HepG2 (cell line): ENCODE measurements around the gene VAMP2. TPM values are rescaled to one million over a fixed set of nuclear protein-coding genes. Genes with fewer than 3 reads are reported as not detected.

Experiments used
- HNF1A ChIP-seq, 2 experiments: sonication (generic) in 1 of 2; formaldehyde crosslinking in 1 of 2; IDR thresholded peaks; 2 replicates each; pipeline versions ENCODE4 v1.4.0 to v1.6.1; 2016 to 2020; ENCODE audit warnings: borderline replicate concordance in 1 of 2, low read depth in 1 of 2, mild to moderate bottlenecking in 1 of 2, missing genetic modification reagents in 1 of 2
- KDM3A ChIP-seq: IDR thresholded peaks from 2 replicates; pipeline ENCODE4 v1.6.1; 2018; ENCODE audit warnings: low read depth, missing compliant biosample characterization
- NR2F6 ChIP-seq, 2 experiments: IDR thresholded peaks; 2 replicates each; pipeline ENCODE4 v1.6.1; 2016; ENCODE audit warnings: antibody characterized with exemption in 1 of 2, mild to moderate bottlenecking in 1 of 2
- ONECUT2 ChIP-seq: sonication (generic); formaldehyde crosslinking; IDR thresholded peaks from 2 replicates; pipeline ENCODE4 v1.4.0; 2020; ENCODE audit warnings: missing genetic modification reagents
- PHF21A ChIP-seq: sonication (generic); formaldehyde crosslinking; IDR thresholded peaks from 2 replicates; pipeline ENCODE4 v1.5.0; 2020; ENCODE audit warnings: mild to moderate bottlenecking, missing genetic modification reagents
- RORA ChIP-seq: sonication (generic); formaldehyde crosslinking; IDR thresholded peaks from 2 replicates; pipeline ENCODE4 v1.5.0; 2020; ENCODE audit warnings: mild to moderate bottlenecking, missing genetic modification reagents, moderate library complexity
- TRAFD1 ChIP-seq: sonication (generic); formaldehyde crosslinking; IDR thresholded peaks from 2 replicates; pipeline ENCODE4 v1.5.1; 2020; ENCODE audit warnings: missing genetic modification reagents, mild to moderate bottlenecking, borderline replicate concordance
- ZNF530 ChIP-seq: sonication (generic); formaldehyde crosslinking; IDR thresholded peaks from 2 replicates; pipeline ENCODE4 v1.5.0; 2020; ENCODE audit warnings: low read depth, mild to moderate bottlenecking, missing genetic modification reagents
- ZNF572 ChIP-seq: sonication (generic); formaldehyde crosslinking; IDR thresholded peaks from 2 replicates; pipeline ENCODE4 v1.5.1; 2020; ENCODE audit warnings: mild to moderate bottlenecking, missing genetic modification reagents
- ZNF597 ChIP-seq: sonication (generic); formaldehyde crosslinking; IDR thresholded peaks from 2 replicates; pipeline ENCODE4 v1.5.0; 2020; ENCODE audit warnings: missing genetic modification reagents
- ZNF672 ChIP-seq: sonication (generic); formaldehyde crosslinking; IDR thresholded peaks from 2 replicates; pipeline ENCODE4 v1.8.1; 2022; ENCODE audit warnings: missing genetic modification reagents
- polyA plus RNA-seq, 8 experiments: library from polyadenylated mRNA; depleted of rRNA in 3 of 8; stranded (reverse) in 7 of 8; unstranded in 1 of 8; fragments of >200 nt; fragmentation: Illumina TruSeq in 4 of 8; extraction: Trizol in 4 of 8; gene quantifications; 2 replicates each; pipeline versions ENCODE4 v1.2.1 to v1.2.3, GENCODE V29; 2011 to 2016; ENCODE audit warnings: low read depth in 4 of 8, missing spikeins in 1 of 8, mixed read lengths in 1 of 8; ENCODE audit not compliant: insufficient read depth in 1 of 8
- total RNA-seq, 5 experiments: library from RNA; depleted of rRNA; stranded (reverse); fragments of >200 nt; fragmentation: Illumina TruSeq; extraction: Trizol; gene quantifications; 2 replicates each; pipeline ENCODE4 v1.2.3, GENCODE V29; 2016; ENCODE audit warnings: low read depth in 1 of 5
- TF ChIP-seq, protein P1 (sequence below): sonication (generic); formaldehyde crosslinking; IDR thresholded peaks from 2 replicates; pipeline ENCODE4 v1.4.0; 2020; ENCODE audit warnings: missing genetic modification reagents
- TF ChIP-seq, protein P2 (sequence below): sonication (generic); formaldehyde crosslinking; IDR thresholded peaks from 2 replicates; pipeline ENCODE4 v1.5.1; 2020; ENCODE audit warnings: mild to moderate bottlenecking, missing genetic modification reagents, borderline replicate concordance
- TF ChIP-seq, protein P3 (sequence below): sonication (generic); formaldehyde crosslinking; IDR thresholded peaks from 2 replicates; pipeline ENCODE4 v1.9.0; 2022; ENCODE audit warnings: missing genetic modification reagents, mild to moderate bottlenecking, borderline replicate concordance

VAMP2 gene
- total and polyA plus RNA-seq, 2 of the 13 experiments (the other 11 are each of a cell fraction or from before 2014, with no cell fraction given), result 3.9 to 17.2 TPM

- TF ChIP-seq, protein P1, sequence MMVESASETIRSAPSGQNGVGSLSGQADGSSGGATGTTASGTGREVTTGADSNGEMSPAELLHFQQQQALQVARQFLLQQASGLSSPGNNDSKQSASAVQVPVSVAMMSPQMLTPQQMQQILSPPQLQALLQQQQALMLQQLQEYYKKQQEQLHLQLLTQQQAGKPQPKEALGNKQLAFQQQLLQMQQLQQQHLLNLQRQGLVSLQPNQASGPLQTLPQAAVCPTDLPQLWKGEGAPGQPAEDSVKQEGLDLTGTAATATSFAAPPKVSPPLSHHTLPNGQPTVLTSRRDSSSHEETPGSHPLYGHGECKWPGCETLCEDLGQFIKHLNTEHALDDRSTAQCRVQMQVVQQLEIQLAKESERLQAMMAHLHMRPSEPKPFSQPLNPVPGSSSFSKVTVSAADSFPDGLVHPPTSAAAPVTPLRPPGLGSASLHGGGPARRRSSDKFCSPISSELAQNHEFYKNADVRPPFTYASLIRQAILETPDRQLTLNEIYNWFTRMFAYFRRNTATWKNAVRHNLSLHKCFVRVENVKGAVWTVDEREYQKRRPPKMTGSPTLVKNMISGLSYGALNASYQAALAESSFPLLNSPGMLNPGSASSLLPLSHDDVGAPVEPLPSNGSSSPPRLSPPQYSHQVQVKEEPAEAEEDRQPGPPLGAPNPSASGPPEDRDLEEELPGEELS, result no peak
- TF ChIP-seq, protein P2, sequence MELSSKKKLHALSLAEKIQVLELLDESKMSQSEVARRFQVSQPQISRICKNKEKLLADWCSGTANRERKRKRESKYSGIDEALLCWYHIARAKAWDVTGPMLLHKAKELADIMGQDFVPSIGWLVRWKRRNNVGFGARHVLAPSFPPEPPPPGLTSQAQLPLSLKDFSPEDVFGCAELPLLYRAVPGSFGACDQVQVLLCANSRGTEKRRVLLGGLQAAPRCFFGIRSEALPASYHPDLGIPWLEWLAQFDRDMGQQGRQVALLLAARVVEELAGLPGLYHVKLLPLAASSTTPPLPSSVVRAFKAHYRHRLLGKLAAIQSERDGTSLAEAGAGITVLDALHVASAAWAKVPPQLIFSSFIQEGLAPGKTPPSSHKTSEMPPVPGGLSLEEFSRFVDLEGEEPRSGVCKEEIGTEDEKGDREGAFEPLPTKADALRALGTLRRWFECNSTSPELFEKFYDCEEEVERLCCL (CRISPR knock-in tag), result no peak
- TF ChIP-seq PHF21A, result no peak; the same call in 1 of the 2 replicates
- TF ChIP-seq ONECUT2, result no peak
- TF ChIP-seq, protein P3, sequence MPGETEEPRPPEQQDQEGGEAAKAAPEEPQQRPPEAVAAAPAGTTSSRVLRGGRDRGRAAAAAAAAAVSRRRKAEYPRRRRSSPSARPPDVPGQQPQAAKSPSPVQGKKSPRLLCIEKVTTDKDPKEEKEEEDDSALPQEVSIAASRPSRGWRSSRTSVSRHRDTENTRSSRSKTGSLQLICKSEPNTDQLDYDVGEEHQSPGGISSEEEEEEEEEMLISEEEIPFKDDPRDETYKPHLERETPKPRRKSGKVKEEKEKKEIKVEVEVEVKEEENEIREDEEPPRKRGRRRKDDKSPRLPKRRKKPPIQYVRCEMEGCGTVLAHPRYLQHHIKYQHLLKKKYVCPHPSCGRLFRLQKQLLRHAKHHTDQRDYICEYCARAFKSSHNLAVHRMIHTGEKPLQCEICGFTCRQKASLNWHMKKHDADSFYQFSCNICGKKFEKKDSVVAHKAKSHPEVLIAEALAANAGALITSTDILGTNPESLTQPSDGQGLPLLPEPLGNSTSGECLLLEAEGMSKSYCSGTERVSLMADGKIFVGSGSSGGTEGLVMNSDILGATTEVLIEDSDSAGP (CRISPR knock-in tag), result peak; percentile 65; the same call in 1 of the 2 replicates
- no peak for TF ChIP-seq RORA (CRISPR knock-in tag)
- TF ChIP-seq HNF1A (IDR thresholded peaks at IDR 0.05; ENCODE audit: low read depth), result no peak
- TF ChIP-seq HNF1A (CRISPR knock-in tag; IDR thresholded peaks at IDR 0.05; ENCODE audit: borderline replicate concordance), result 0 out of 2 replicates have a peak, but pooled peaks have one; percentile 12
- no peak for TF ChIP-seq ZNF530
- TF ChIP-seq NR2F6 (IDR thresholded peaks at IDR 0.05), result no peak
- no peak for TF ChIP-seq NR2F6 (CRISPR knock-in tag; IDR thresholded peaks at IDR 0.05)
- TF ChIP-seq ZNF572 (CRISPR knock-in tag), result no peak
- 0 out of 2 replicates have a peak, but pooled peaks have one; percentile 41 for TF ChIP-seq ZNF672
- no peak for TF ChIP-seq KDM3A
- TF ChIP-seq TRAFD1 (CRISPR knock-in tag), result no peak
- TF ChIP-seq ZNF597 (CRISPR knock-in tag), result no peak
Measured at GRCh38 chr17:8121681-8122421, 40.9 kb downstream of the VAMP2 start (continued).
